Activated CD8-positive, alpha-beta T cell treated with anti-CD3 and anti-CD28 coated beads for 36 hours (primary cell): ENCODE measurements around the gene ABLIM1. TPM values are rescaled to one million over a fixed set of nuclear protein-coding genes. Genes with fewer than 3 reads are reported as not detected.
A peak's percentile ranks its signal among the peaks of the same experiment; 100 is the strongest.

Experiments
- ATAC-seq: fragments of 200-7000 bp; cut with Tn5 transposase; one replicate; pipeline ENCODE4 v1.10.0; 2021; ENCODE audit warnings: mild to moderate bottlenecking, moderate library complexity
- CTCF ChIA-PET: fragments of 350-600 bp; sonication (Branson Sonifier 250); formaldehyde crosslinking; loops from one replicate; lab custom pipeline; 2021; ENCODE audit warnings: antibody characterized with exemption; lab: Charles Lee
- POLR2A ChIA-PET: fragments of 350-600 bp; sonication (Branson Sonifier 250); formaldehyde crosslinking; loops from one replicate; lab custom pipeline; 2021; ENCODE audit warnings: antibody characterized with exemption; lab: Charles Lee
- DNase-seq: peaks from one replicate; pipeline ENCODE4 v3.0.0-alpha.2; 2020
- H3K27ac Mint-ChIP-seq: one replicate; pipeline ENCODE4 v1.8.0; 2021; ENCODE audit warnings: mild to moderate bottlenecking, mixed read lengths
- H3K27me3 Mint-ChIP-seq: one replicate; pipeline ENCODE4 v1.8.0; 2021; ENCODE audit warnings: mixed read lengths
- H3K36me3 Mint-ChIP-seq: one replicate; pipeline ENCODE4 v1.8.0; 2021; ENCODE audit warnings: low read depth, mixed read lengths
- H3K4me1 Mint-ChIP-seq: one replicate; pipeline ENCODE4 v1.8.0; 2021; ENCODE audit warnings: low read depth, mixed read lengths
- H3K4me3 Mint-ChIP-seq: one replicate; pipeline ENCODE4 v1.8.0; 2021; ENCODE audit warnings: mild to moderate bottlenecking, moderate library complexity, mixed read lengths
- H3K9me3 Mint-ChIP-seq: one replicate; pipeline ENCODE4 v1.8.0; 2021; ENCODE audit warnings: mixed read lengths
- CTCF ChIP-seq: fragments of 200-600 bp; IDR thresholded peaks from one replicate; pipeline ENCODE4 v1.8.0; 2022; ENCODE audit warnings: antibody characterized with exemption, mild to moderate bottlenecking
- intact Hi-C: fragments of 100-400 bp; cut with micrococcal nuclease; formaldehyde crosslinking; loops from one replicate; pipeline ENCODE4 v1.10.0; 2022
- total RNA-seq, 2 experiments: library from RNA; stranded (reverse); gene quantifications; one replicate each; pipeline ENCODE4 v1.2.3, GENCODE V29; 2021

The ABLIM1 gene
- total RNA-seq, 2 experiments from 2014 or later, result 148 to 155 TPM

- DNase-seq (no peak), ATAC-seq (no peak)
- Mint-ChIP-seq H3K9me3 (no peaks in the 10 kb centered on the region), H3K36me3 (no peaks in the 10 kb centered on the region), H3K4me1 (peaks cover 14% of the 10 kb centered on the region), H3K27me3 (no peaks in the 10 kb centered on the region), H3K27ac (no peak overlapping the region), H3K4me3 (no peak overlapping the region)
- TF ChIP-seq CTCF, result no peak
- intact Hi-C loops, result loop anchor here (5.0 kb wide), 2 partner anchors 140 to 235 kb away; no protein-coding TSS in a partner anchor
- ChIA-PET POLR2A (no interaction called here), CTCF (interaction anchor here (0.9 to 12.3 kb wide), 13 partner anchors 10 to 578 kb away, joined by 3 to 133 read pairs (median 5); no protein-coding TSS in a partner anchor)
Observed at GRCh38 chr10:114552050-114552449, 106.0 kb downstream of the ABLIM1 start.

- H3K27me3 Mint-ChIP-seq, result no peaks in the 10 kb centered on the region
- intact Hi-C loops, result loop anchor here (5.0 kb wide), 2 partner anchors 141 to 236 kb away; no protein-coding TSS in a partner anchor
- H3K4me1 Mint-ChIP-seq, result peaks cover 17% of the 10 kb centered on the region
- H3K36me3 Mint-ChIP-seq, result no peaks in the 10 kb centered on the region
- POLR2A ChIA-PET, result no interaction called here
- H3K9me3 Mint-ChIP-seq, result no peaks in the 10 kb centered on the region
- DNase-seq, result no peak
- CTCF ChIA-PET, result interaction anchor here (1.2 to 12.3 kb wide), 13 partner anchors 10 to 259 kb away, joined by 3 to 133 read pairs (median 6); no protein-coding TSS in a partner anchor
- H3K27ac Mint-ChIP-seq, result no peak overlapping the region
- no peak for ATAC-seq
- no peak overlapping the region for H3K4me3 Mint-ChIP-seq
- TF ChIP-seq CTCF, result no peak
Observed at GRCh38 chr10:114551636-114551972, 106.5 kb downstream of the ABLIM1 start.

- ATAC-seq (no peak), DNase-seq (no peak)
- Mint-ChIP-seq H3K36me3 (no peaks in the 10 kb centered on the region), H3K4me3 (no peak overlapping the region), H3K27ac (no peak overlapping the region), H3K4me1 (peaks cover 18% of the 10 kb centered on the region), H3K9me3 (no peaks in the 10 kb centered on the region), H3K27me3 (no peaks in the 10 kb centered on the region)
- POLR2A ChIA-PET, result no interaction called here
- intact Hi-C loops, result loop anchor here (5.0 kb wide), 2 partner anchors 141 to 236 kb away; no protein-coding TSS in a partner anchor
- CTCF ChIA-PET, result interaction anchor here (0.6 to 21.0 kb wide), 18 partner anchors 9 to 579 kb away, joined by 3 to 252 read pairs (median 5); no protein-coding TSS in a partner anchor
- TF ChIP-seq CTCF, result peak; percentile 78
Observed at GRCh38 chr10:114550756-114551635, 107.1 kb downstream of the ABLIM1 start.

GRCh38 chr10:114548662-114549061 lies 109.4 kb downstream of the ABLIM1 start:
- Mint-ChIP-seq H3K27me3 (no peaks in the 10 kb centered on the region), H3K36me3 (no peaks in the 10 kb centered on the region), H3K4me3 (no peak overlapping the region), H3K27ac (peak overlapping the region; percentile 34), H3K9me3 (no peaks in the 10 kb centered on the region), H3K4me1 (peaks cover 40% of the 10 kb centered on the region)
- intact Hi-C loops, result loop anchor here (2.0 to 10.0 kb wide), 4 partner anchors 78 to 376 kb away; partner anchors contain the start of genes CCDC186 and TDRD1
- peak; percentile 42 for TF ChIP-seq CTCF
- ChIA-PET CTCF (interaction anchor here (1.0 to 21.0 kb wide), 15 partner anchors 9 to 245 kb away, joined by 3 to 252 read pairs (median 5); no protein-coding TSS in a partner anchor), POLR2A (interaction anchor here (0.7 to 11.1 kb wide), 3 partner anchors 11 to 28 kb away, joined by 3 to 251 read pairs (median 4); no protein-coding TSS in a partner anchor)
- ATAC-seq, result no peak
- peak; percentile 39 for DNase-seq
